T-helper 2 cell treated with Interferon-gamma antibody and Interleukin-4, amounts not matched to agents 100 ng/mL and 5 ng/mL, for 36 hours (primary cell): ENCODE data around the gene ZNF3. TPM values are rescaled to one million over a fixed set of nuclear protein-coding genes. Genes with fewer than 3 reads are reported as not detected.

Experiments
- intact Hi-C: fragments of 100-400 bp; cut with micrococcal nuclease; formaldehyde crosslinking; loops from one replicate; pipeline ENCODE4 v1.15.1; 2023
- total RNA-seq: library from RNA; stranded (reverse); gene quantifications from 2 replicates; pipeline ENCODE4 v1.2.3, GENCODE V29; 2022

The ZNF3 gene
- total RNA-seq, 1 donor from 2014 or later, result 25.3 TPM

GRCh38 chr7:100061518-100062193 lies 19.9 kb downstream of the ZNF3 start:
- intact Hi-C loops, result no loop called here

GRCh38 chr7:100059251-100059739 lies 22.2 kb downstream of the ZNF3 start:
- intact Hi-C loops, result no loop called here

GRCh38 chr7:100057006-100057405 lies 24.5 kb downstream of the ZNF3 start:
- intact Hi-C loops, result no loop called here

- intact Hi-C loops, result loop anchor here (1.0 kb wide), 2 partner anchors 59 to 140 kb away; no protein-coding TSS in a partner anchor
Measured at GRCh38 chr7:100053215-100053614, 28.3 kb downstream of the ZNF3 start.

- intact Hi-C loops, result no loop called here
Measured at GRCh38 chr7:100051611-100052010, 29.9 kb downstream of the ZNF3 start.

GRCh38 chr7:100049441-100050291 lies 31.9 kb downstream of the ZNF3 start, which contains the start of gene ZSCAN21:
Gene ZSCAN21, plus strand, starts transcription at chr7:100049774. Its CDS starts 7,233 bp downstream, at chr7:100057007.
- intact Hi-C loops, result loop anchor here (2.0 kb wide), 3 partner anchors 31 to 131 kb away; partner anchors contain the start of genes TRIM4, ZKSCAN1 and ZNF3

GRCh38 chr7:100048680-100049079 lies 32.8 kb downstream of the ZNF3 start:
- intact Hi-C loops, result loop anchor here (2.0 kb wide), 3 partner anchors 32 to 130 kb away; partner anchors contain the start of genes TRIM4, ZKSCAN1 and ZNF3

- intact Hi-C loops, result no loop called here
Measured at GRCh38 chr7:100044718-100045117, 36.8 kb downstream of the ZNF3 start.

- intact Hi-C loops, result no loop called here
Measured at GRCh38 chr7:100040575-100040974, 40.9 kb downstream of the ZNF3 start.

- intact Hi-C loops, result no loop called here
Measured at GRCh38 chr7:100038326-100038725, 43.2 kb downstream of the ZNF3 start.

GRCh38 chr7:100035876-100036275 lies 45.6 kb downstream of the ZNF3 start:
- intact Hi-C loops, result no loop called here

- intact Hi-C loops, result no loop called here
Measured at GRCh38 chr7:100034871-100035510, 46.5 kb downstream of the ZNF3 start.

- intact Hi-C loops, result no loop called here
Measured at GRCh38 chr7:100033526-100033925, 48.0 kb downstream of the ZNF3 start.

- intact Hi-C loops, result no loop called here
Measured at GRCh38 chr7:100029596-100029995, 51.9 kb downstream of the ZNF3 start.

GRCh38 chr7:100027197-100027596 lies 54.3 kb downstream of the ZNF3 start:
- intact Hi-C loops, result no loop called here

GRCh38 chr7:100024020-100024619 lies 57.4 kb downstream of the ZNF3 start:
- intact Hi-C loops, result no loop called here

- intact Hi-C loops, result no loop called here
Measured at GRCh38 chr7:100023526-100023925, 58.0 kb downstream of the ZNF3 start.

- intact Hi-C loops, result no loop called here
Measured at GRCh38 chr7:100022621-100023020, 58.9 kb downstream of the ZNF3 start.

- intact Hi-C loops, result no loop called here
Measured at GRCh38 chr7:100021297-100021696, 60.2 kb downstream of the ZNF3 start.
